GM10847 (cell line): ENCODE results near the gene ABLIM3.

ENCODE experiments used
- POLR2A ChIP-seq: IDR thresholded peaks from 2 replicates; pipeline ENCODE4 v1.6.1; 2011; ENCODE audit not compliant: insufficient read length; ENCODE audit errors: extremely low read depth

The ABLIM3 gene

DNA sequence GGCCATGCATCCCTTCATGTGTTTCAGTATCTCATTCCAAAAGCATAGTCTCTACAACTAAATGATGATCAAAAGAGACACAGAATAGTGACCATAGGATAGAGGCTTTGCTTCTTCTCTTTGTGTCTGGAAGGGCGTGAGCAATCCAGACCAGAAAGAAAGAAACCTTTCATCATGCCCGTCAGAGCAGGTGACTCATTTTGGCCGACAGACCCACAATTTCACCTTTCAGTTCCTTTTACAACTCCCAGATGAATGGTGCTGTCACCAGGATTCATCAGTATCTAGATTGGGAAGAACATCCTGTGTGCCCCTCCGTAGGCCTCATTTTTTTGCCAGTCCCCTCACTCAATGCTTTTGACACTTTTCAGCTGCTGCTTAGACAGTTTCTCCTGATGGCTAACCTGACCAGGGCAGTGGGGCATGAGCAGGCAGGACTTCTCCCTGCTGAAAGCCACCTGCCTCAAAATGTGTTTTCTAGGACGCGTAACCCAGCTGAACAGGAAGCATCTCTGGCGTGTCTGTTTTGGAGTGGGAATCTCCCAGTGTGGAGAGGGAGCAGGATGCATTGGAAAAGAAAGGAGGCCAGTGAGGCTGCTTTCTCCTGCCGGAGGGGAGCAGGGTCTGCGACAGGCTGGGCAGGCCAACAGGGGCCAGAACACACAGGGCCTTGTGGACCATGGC lies 21.2 kb downstream of the ABLIM3 start:
- no peak for TF ChIP-seq POLR2A

DNA sequence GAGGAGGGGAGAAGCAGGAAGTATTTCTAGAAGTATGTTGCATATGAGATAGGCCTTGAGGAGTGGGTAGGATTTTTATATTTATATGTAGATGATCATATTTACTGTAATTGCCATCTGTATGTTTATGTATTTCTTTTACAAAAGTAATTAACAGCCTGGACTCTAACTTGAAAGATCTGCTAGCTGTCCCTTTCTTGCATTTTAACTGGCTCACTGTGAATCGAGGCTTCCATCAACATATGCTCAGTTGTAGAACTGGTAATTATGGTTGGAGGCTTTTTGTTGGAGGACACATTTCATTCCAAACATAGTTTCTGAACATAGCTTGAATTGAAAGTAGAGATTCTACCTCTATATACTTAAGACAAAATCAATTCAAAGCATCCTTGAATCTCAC lies 23.4 kb downstream of the ABLIM3 start:
- no peak for TF ChIP-seq POLR2A

DNA sequence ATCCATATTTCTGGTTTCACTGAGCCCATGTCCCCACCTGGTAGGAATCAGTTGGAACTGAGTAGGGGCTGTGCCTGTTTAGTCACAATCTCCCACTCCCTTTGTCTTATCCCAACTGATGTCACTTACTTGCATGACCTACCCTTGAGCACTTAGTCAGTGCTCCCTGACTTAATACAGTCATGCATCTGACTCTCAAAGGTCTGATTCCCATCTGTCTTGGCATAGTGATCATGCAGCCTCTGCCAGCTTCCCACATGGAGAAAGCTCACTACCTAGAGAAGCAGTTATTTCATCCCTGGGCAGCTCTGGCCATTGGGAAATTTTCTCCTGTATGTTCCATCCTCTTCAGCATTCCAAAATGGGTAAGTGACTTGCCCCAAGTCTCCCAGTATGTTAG lies 24.8 kb downstream of the ABLIM3 start:
- no peak for TF ChIP-seq POLR2A

DNA sequence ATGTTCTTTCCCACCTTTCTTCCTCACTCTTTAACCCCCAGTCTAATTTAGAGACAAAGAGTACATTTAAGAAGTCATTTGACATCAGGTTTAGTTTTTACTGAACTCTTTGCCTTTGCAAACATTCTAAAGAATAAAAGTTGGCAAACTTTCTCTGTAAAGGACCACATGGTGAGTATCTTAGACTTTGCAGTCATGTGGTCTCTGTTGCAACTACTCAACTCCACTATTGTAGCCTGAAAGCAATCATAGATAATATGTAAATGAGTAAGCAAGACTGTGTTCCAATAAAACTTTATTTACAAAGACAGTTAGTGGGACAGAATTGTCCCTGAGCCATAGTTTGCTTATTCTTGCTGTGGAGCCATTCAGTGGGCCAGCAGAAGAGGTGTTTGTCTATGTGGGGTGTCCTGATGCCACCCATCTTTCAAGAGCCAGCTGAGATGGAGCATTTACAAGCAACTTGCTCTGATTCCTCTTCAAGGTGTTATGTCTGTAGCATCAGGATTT lies 25.4 kb downstream of the ABLIM3 start:
- no peak for TF ChIP-seq POLR2A

DNA sequence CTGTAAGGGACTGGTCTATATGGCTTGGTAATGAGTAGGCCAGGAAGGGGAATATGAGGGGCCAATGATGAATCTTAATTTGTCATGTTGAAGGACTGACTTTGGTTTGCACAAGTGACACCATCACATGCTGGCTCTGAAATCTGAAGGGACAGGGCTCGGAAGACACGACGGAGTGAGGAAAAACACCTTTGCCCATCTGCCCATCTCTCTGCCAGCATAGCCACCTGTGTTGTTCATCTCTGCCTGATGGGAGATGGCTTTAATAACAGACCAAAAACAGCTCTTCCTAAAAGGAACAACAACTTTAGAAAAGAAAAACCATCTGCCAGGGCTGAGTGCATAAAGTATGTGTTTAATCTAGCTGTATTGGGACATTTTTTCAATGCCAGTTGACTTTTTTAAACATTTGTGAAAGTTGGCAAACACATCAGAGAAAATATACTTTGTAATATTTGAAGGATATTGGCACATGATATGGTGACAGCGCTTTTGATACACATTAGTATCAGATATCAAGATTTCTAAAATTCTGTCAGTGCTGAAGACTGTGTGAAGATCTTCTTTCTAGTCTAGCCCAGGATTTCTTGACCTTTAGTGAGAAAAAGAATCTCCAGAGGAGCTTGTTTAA lies 27.1 kb downstream of the ABLIM3 start:
- TF ChIP-seq POLR2A, result no peak

DNA sequence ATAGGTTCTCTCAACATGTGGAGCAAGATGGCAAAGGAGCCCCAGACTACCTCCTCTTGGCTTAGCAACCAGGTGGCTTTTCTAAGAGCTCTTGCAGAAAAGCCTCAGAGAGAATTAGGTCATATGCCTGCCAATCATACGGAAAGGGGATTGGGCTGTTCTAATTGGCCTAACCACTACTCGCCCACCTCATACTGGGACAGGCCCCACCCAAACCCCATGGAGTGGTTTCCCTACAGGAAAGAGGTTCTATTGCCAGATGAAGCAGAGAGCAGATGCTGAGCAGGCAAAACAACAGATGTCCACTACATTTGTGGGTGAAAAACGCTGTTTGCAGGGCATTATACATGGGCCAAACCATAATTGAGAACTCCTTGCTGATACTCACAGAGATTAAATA lies 29.0 kb downstream of the ABLIM3 start:
- TF ChIP-seq POLR2A, result no peak

DNA sequence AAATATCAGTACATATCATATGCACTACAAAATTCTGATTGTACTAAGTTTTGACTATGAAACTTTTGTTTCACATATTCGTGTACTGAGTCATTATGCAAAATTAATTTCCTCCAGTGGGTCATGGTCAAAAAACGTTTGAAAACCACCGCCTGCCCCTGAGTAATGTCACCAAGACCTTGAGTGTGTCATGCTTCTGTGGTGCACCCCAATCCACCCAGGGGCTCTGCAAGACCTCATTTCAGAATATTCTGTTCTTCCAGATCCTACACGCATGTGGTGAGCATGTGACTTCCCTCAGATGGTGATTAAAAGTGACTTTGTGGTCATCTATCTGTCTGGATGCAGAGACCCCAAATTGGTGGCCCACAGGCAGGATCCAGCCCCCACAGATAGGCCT lies 31.0 kb downstream of the ABLIM3 start:
- TF ChIP-seq POLR2A, result no peak

DNA sequence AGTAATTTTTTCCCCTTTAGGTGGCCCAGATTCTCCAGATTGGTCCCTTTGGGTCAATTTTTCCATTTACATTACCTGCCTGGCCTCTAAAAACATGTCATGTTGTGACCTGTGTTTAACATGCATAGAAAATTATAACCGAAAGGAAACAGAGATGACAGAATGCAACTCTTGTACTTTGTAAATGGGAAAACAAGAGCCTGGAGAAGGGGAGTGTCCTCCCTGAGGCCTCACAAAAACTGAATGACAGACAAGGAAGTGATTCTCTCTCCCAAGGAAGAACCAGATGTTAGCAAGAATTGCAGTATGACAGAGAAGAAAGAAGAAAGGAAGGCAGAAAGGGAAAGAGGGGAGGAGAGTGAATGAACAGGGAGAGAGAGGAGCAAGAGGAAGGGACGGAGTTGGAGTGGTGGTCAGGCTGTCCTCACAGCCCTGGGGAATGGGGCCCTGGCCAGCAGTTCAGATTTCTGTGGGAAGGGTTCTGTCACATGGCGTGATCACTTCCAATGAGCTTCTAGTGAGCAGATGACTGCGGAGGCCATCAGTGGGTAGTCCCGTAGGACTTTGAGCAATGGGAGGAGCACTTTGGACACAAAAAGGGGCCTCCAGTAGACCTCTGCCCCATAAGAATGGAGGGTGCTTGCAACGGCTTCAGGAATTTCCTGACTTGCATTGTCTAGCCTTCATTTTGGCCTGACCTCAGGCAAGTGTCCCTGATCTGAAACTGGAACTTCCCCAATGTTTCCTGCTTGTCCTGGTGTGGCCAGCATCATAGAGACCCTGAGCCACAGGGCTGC lies 31.6 kb downstream of the ABLIM3 start:
- TF ChIP-seq POLR2A, result no peak

DNA sequence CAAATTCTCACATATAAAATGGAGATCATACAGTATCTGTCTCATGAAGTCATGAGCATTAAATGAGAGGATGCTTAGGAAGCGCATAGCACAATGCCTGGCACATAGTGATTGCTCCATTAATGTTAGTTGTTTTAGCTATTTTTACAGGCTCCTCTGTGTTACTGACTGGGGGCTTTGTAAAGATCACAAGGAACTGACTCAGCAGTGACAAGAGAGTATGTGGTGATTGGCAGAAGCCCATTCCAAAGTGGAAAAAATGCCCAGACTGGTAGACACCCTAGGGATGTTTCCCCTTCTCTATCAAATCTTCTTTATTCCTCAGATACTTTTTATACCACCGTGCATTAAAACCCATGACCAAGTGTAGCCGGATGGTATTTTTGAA lies 33.5 kb downstream of the ABLIM3 start:
- no peak for TF ChIP-seq POLR2A

DNA sequence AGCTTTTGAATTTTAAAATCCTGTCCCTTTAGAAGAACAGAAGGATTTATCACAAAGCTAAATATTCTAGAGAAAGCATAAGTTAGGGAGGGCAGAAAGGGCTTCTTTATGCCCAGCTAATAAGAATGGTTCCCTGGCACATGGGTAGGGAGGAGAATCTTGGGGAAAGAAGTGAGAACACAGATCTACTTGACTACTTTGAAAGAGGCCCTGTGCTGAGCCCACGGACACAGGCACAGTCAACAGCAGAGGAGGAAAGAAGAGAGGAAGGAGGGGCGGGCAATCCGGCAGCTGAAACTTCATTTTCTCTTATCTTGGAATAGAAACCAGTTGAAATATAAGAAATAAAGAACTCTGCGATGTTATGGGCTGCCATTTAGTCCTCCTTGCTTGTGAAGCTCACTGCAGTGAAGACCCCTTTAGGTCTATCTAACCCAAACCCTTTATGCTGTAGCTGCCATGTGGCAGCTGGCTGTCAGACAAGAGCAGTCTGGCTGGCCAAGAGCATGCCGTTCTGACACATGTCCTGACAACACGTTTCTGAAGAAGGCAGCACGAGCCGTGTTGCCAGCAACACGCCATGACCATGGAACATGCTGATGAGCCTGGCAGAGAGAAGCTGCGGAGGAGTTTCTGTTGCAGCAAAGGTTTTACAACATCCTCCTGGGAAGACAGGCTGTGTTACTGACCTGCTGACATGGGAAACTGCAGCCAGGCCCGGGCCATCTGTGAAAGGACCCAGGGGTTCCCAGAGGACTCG lies 34.2 kb downstream of the ABLIM3 start:
- TF ChIP-seq POLR2A, result no peak

DNA sequence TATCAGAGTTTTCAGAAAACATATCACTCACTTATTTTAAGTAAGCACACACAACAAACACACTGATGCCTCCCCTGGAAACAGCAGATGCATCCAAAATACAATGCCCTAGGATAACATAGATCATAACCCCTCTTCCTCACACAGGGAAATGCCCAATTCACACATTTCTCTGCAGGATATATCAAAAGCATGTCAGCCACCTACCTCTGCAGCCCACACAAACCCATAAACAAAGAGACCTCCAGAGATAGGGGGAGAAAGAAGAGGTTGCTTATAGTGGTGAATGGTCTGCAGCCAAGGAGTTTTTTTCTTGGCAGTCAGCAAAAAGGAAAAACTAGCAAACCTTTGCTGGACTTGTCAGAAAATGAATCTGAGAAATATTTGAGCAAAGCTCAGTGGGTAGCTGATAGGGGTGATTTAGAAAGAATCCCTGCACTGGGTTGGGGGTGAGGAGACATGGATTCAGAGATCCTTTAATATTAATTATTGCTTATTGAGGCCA lies 36.1 kb downstream of the ABLIM3 start:
- TF ChIP-seq POLR2A, result no peak

DNA sequence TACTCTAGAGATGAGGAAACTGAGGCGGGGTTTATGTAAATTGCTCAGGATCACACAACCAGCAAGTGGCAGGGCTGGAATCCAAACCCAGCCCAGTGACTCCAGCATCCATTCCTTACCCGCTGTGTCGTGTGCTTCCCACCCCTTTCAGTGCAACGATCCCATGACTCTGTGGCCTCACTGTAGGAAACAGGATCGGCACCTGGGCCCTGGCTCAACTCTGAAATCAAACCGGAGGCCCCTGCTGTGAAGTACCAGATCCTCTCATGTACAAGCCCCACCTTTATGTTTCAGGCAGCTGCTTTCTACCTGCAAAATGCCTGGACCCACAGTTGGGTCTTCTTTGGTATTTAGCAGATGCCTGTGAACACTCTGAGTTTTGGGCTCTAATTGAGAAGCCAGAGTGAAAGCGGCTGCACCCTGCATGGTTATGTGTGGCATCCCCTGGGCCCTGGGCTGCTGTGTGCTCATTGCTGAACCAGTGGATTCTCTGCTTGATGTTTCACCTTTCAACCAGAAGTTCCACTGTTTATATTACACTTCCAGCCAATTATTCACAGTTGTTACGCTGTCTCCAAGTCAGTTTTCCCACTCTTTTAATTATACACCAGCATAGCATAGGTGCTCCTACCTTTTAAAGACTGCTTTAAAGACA lies 36.7 kb downstream of the ABLIM3 start:
- no peak for TF ChIP-seq POLR2A

DNA sequence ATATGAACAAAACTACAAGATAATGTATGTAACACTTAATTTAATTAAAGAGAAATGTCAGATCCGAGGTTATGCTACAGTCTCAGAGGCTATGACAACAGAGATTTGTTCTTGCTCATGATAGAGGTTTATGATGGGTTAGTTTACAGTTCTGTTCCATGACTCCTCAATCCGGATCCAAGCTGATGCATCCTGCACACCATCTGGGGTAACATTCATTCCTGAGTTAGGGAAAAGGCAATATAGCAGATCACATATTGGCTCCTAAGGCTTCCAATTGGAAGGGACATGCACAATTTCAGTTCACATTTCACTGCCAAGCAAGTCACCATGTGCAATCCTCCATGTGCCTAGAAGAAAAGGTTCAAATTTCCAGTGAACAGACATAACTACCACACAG lies 40.4 kb downstream of the ABLIM3 start:
- no peak for TF ChIP-seq POLR2A

DNA sequence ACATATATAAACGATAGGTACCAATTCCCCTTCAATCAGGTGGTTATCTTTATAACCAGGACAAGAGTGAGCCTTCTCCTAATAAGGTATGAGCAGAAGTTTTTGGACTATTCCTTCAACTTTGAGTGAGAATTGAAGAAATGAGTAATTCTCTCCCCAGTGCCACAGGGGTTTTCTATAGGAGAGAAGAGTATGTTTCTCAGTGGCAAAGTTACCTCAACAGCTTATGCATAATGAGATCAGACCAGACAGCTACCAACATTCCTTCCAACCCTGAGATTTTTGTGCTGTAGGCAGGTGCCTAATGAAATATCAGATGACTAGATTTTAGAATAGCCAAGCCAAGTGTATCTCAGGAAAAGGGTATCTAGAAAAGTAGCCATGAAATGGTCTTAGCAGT lies 40.9 kb downstream of the ABLIM3 start:
- TF ChIP-seq POLR2A, result no peak

DNA sequence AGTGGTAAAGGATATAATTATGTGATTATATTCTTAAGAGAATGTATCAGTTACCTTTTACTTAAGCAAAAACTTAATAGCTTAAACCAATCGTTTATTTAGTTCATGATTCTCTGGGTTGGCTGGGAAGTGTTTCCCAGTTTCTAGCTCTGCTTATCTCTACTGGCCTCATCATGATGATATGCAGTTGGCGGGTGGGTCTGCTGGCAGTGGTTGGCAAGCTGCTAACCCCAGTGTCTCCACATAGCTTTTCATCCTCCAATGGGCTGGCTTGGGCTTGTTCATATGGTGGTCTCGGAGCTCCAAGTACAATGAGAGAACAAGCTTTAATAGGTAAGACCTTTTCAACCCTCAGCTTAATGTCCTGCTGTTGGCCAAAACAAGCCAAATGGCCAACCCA lies 43.8 kb downstream of the ABLIM3 start:
- no peak for TF ChIP-seq POLR2A

DNA sequence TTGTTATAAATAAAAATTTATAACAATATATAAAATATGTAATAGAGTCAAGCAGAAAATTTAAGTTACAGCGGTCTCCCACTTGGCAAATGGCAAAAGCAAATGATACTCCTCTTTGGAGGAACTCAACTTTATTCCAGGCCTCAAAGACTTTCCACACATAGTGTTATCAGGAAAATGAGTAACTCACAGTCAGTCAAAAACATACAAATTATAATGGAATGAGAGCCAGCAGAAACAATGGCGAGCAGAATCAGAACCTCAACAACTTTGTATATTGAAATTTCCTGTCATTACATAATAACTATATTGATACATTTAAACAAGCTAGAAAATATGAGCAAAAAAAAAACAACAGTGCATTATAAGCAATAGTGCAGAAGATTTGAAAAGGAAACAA lies 45.2 kb downstream of the ABLIM3 start:
- no peak for TF ChIP-seq POLR2A
